Measurements from ENCODE around the gene KCNMA1.

Gene KCNMA1

GRCh38 chr10:77241350-77241725 lies 396.3 kb downstream of the KCNMA1 start:
- DNase-seq (ENCODE audit: low spot score) = no peak

GRCh38 chr10:77240706-77241349 lies 396.8 kb downstream of the KCNMA1 start:
- DNase-seq (ENCODE audit: low spot score) = no peak

- DNase-seq (ENCODE audit: low spot score) = no peak
Observed at GRCh38 chr10:77240041-77240652, 397.5 kb downstream of the KCNMA1 start.

GRCh38 chr10:77237120-77237519 lies 400.5 kb downstream of the KCNMA1 start:
- no peak for DNase-seq (ENCODE audit: low spot score)

- no peak for DNase-seq (ENCODE audit: low spot score)
Observed at GRCh38 chr10:77236700-77237099, 400.9 kb downstream of the KCNMA1 start.

GRCh38 chr10:77236029-77236428 lies 401.6 kb downstream of the KCNMA1 start:
- no peak for DNase-seq (ENCODE audit: low spot score)

- no peak for DNase-seq (ENCODE audit: low spot score)
Observed at GRCh38 chr10:77234599-77234998, 403.0 kb downstream of the KCNMA1 start.

GRCh38 chr10:77233466-77233865 lies 404.1 kb downstream of the KCNMA1 start:
- no peak for DNase-seq (ENCODE audit: low spot score)

- DNase-seq (ENCODE audit: low spot score) = no peak
Observed at GRCh38 chr10:77231884-77232610, 405.6 kb downstream of the KCNMA1 start.

- DNase-seq (ENCODE audit: low spot score) = no peak
Observed at GRCh38 chr10:77231375-77231774, 406.2 kb downstream of the KCNMA1 start.

- DNase-seq (ENCODE audit: low spot score) = no peak
Observed at GRCh38 chr10:77230194-77230593, 407.4 kb downstream of the KCNMA1 start.

GRCh38 chr10:77229704-77230103 lies 407.9 kb downstream of the KCNMA1 start:
- no peak for DNase-seq (ENCODE audit: low spot score)

- no peak for DNase-seq (ENCODE audit: low spot score)
Observed at GRCh38 chr10:77228559-77228958, 409.0 kb downstream of the KCNMA1 start.

- no peak for DNase-seq (ENCODE audit: low spot score)
Observed at GRCh38 chr10:77226853-77227565, 410.6 kb downstream of the KCNMA1 start.

GRCh38 chr10:77226452-77226851 lies 411.2 kb downstream of the KCNMA1 start:
- no peak for DNase-seq (ENCODE audit: low spot score)

- no peak for DNase-seq (ENCODE audit: low spot score)
Observed at GRCh38 chr10:77226020-77226419, 411.6 kb downstream of the KCNMA1 start.

- no peak for DNase-seq (ENCODE audit: low spot score)
Observed at GRCh38 chr10:77223526-77224460, 413.8 kb downstream of the KCNMA1 start.

- DNase-seq (ENCODE audit: low spot score) = no peak
Observed at GRCh38 chr10:77220150-77220549, 417.5 kb downstream of the KCNMA1 start.

GRCh38 chr10:77219046-77219445 lies 418.6 kb downstream of the KCNMA1 start:
- no peak for DNase-seq (ENCODE audit: low spot score)

- DNase-seq (ENCODE audit: low spot score) = no peak
Observed at GRCh38 chr10:77214799-77215198, 422.8 kb downstream of the KCNMA1 start.

- no peak for DNase-seq (ENCODE audit: low spot score)
Observed at GRCh38 chr10:77212632-77213031, 425.0 kb downstream of the KCNMA1 start.

- no peak for DNase-seq (ENCODE audit: low spot score)
Observed at GRCh38 chr10:77210645-77211044, 427.0 kb downstream of the KCNMA1 start.

Data from germinal center (tissue), 1 donor.